Fibroblast of pulmonary artery (primary cell): Measurements from ENCODE around the gene GRM7.

Experiments used
- DNase-seq: peaks from one replicate; pipeline ENCODE4 v3.0.0-alpha.2; 2010; ENCODE audit warnings: low read depth
- H3K4me3 ChIP-seq: replicated peaks from 2 replicates; pipeline ENCODE4 v1.5.1; 2011; ENCODE audit warnings: low read depth, mild to moderate bottlenecking, control low read depth, low read length, moderate library complexity
- CTCF ChIP-seq: IDR thresholded peaks from 2 replicates; pipeline ENCODE4 v1.5.1; 2011; ENCODE audit warnings: mild to moderate bottlenecking, control low read depth, low read length, inconsistent platforms; ENCODE audit errors: missing control alignments

GRM7 gene

GRCh38 chr3:7433073-7433472 is 572.2 kb downstream of the GRM7 start:
- no peak for DNase-seq
- H3K4me3 ChIP-seq: no peak overlapping the region
- no peak for TF ChIP-seq CTCF

GRCh38 chr3:7436542-7436941 is 575.6 kb downstream of the GRM7 start:
- no peak for TF ChIP-seq CTCF

GRCh38 chr3:7437231-7437630 is 576.3 kb downstream of the GRM7 start:
- H3K4me3 ChIP-seq: no peak overlapping the region
- DNase-seq: no peak
- no peak for TF ChIP-seq CTCF

More at GRCh38 chr3:7436542-7436941, 575.6 kb downstream of the GRM7 start:
- DNase-seq: no peak
- no peak overlapping the region for H3K4me3 ChIP-seq

GRCh38 chr3:7439101-7439680 is 578.3 kb downstream of the GRM7 start:
- no peak for TF ChIP-seq CTCF
- H3K4me3 ChIP-seq: no peak overlapping the region
- no peak for DNase-seq

GRCh38 chr3:7444886-7445285 is 584.0 kb downstream of the GRM7 start:
- no peak for DNase-seq
- TF ChIP-seq CTCF: no peak
- no peak overlapping the region for H3K4me3 ChIP-seq

GRCh38 chr3:7445331-7445730 is 584.4 kb downstream of the GRM7 start:
- DNase-seq: no peak
- TF ChIP-seq CTCF: no peak

GRCh38 chr3:7447197-7447769 is 586.4 kb downstream of the GRM7 start:
- H3K4me3 ChIP-seq: no peak overlapping the region
- DNase-seq: no peak
- TF ChIP-seq CTCF: no peak

More at GRCh38 chr3:7445331-7445730, 584.4 kb downstream of the GRM7 start:
- no peak overlapping the region for H3K4me3 ChIP-seq
